Eye (tissue), 1 donor: ENCODE measurements around the gene TBC1D3I.

Source experiments
- DNase-seq: peaks from one replicate; pipeline ENCODE4 v3.0.0-alpha.2; 2015

TBC1D3I gene

GRCh38 chr17:36205637-36206485, 58.5 kb downstream of the TBC1D3I start:
- no peak for DNase-seq

GRCh38 chr17:36204724-36205500, 59.5 kb downstream of the TBC1D3I start:
- DNase-seq: no peak
